GM18505 (cell line): ENCODE measurements around the gene AP4S1.
A peak's percentile ranks its signal among the peaks of the same experiment; 100 is the strongest.

ENCODE experiments used
- ATAC-seq: cut with Tn5 transposase; IDR thresholded peaks from one replicate; pipeline ENCODE4 v1.9.1; 2021; ENCODE audit not compliant: unreplicated experiment
- POLR2A ChIP-seq: IDR thresholded peaks from 4 replicates; pipeline ENCODE4 v1.6.1; 2011; ENCODE audit warnings: borderline replicate concordance; ENCODE audit not compliant: insufficient read depth, insufficient read length; ENCODE audit errors: extremely low read depth

AP4S1 gene

GRCh38 chr14:31097081-31097480 is 71.6 kb downstream of the AP4S1 start:
- ATAC-seq = no peak
- TF ChIP-seq POLR2A = no peak

- TF ChIP-seq POLR2A = no peak
- no peak for ATAC-seq
Measured at GRCh38 chr14:31106768-31107167, 81.3 kb downstream of the AP4S1 start.

- TF ChIP-seq POLR2A = no peak
Measured at GRCh38 chr14:31109257-31109656, 83.8 kb downstream of the AP4S1 start.

GRCh38 chr14:31110872-31111271 is 85.4 kb downstream of the AP4S1 start:
- ATAC-seq = no peak
- TF ChIP-seq POLR2A = no peak

More at GRCh38 chr14:31109257-31109656, 83.8 kb downstream of the AP4S1 start:
- no peak for ATAC-seq

GRCh38 chr14:31113794-31114193 is 88.3 kb downstream of the AP4S1 start:
- TF ChIP-seq POLR2A = no peak
- no peak for ATAC-seq

- ATAC-seq = no peak
- TF ChIP-seq POLR2A = no peak
Measured at GRCh38 chr14:31118892-31119291, 93.4 kb downstream of the AP4S1 start.

- no peak for TF ChIP-seq POLR2A
- no peak for ATAC-seq
Measured at GRCh38 chr14:31122098-31122611, 96.7 kb downstream of the AP4S1 start.

- no peak for TF ChIP-seq POLR2A
Measured at GRCh38 chr14:31122921-31123320, 97.5 kb downstream of the AP4S1 start.

GRCh38 chr14:31124197-31124596 is 98.7 kb downstream of the AP4S1 start:
- ATAC-seq = no peak
- no peak for TF ChIP-seq POLR2A

More at GRCh38 chr14:31122921-31123320, 97.5 kb downstream of the AP4S1 start:
- no peak for ATAC-seq

GRCh38 chr14:31125231-31125630 is 99.8 kb downstream of the AP4S1 start:
- ATAC-seq = no peak
- TF ChIP-seq POLR2A = no peak

- TF ChIP-seq POLR2A = no peak
- no peak for ATAC-seq
Measured at GRCh38 chr14:31126680-31127079, 101.2 kb downstream of the AP4S1 start.

GRCh38 chr14:31127690-31128089 is 102.2 kb downstream of the AP4S1 start:
- no peak for TF ChIP-seq POLR2A
- ATAC-seq = peak; percentile 79

- TF ChIP-seq POLR2A = no peak
- ATAC-seq = no peak
Measured at GRCh38 chr14:31128601-31129526, 103.4 kb downstream of the AP4S1 start.

- TF ChIP-seq POLR2A = no peak
- no peak for ATAC-seq
Measured at GRCh38 chr14:31133133-31133532, 107.7 kb downstream of the AP4S1 start.
